MCF 10A (cell line): ENCODE data around the gene PLA2G1B. TPM values are rescaled to one million over a fixed set of nuclear protein-coding genes. Genes with fewer than 3 reads are reported as not detected.

Experiments
- BruUV-seq: library from RNA; stranded (reverse); fragments of 400-500 nt; replicated peaks from 2 replicates; lab custom pipeline; 2021; lab: Mats Ljungman, UMichigan
- CTCF ChIA-PET: fragments of 300-600 bp; sonication (Branson Sonifier 250); formaldehyde crosslinking; extraction: SDS; loops from one replicate; lab custom pipeline; 2021; ENCODE audit warnings: antibody characterized with exemption, inconsistent platforms; lab: Yijun Ruan, JAX
- POLR2A ChIA-PET: fragments of 300-600, 350-650 bp; sonication (Branson Sonifier 250); formaldehyde crosslinking; extraction: SDS; loops from one replicate; lab custom pipeline; 2020; ENCODE audit warnings: antibody characterized with exemption, inconsistent platforms; lab: Yijun Ruan, JAX
- DNase-seq: peaks from one replicate; pipeline ENCODE4 v3.0.0-alpha.2; 2018; ENCODE audit not compliant: unreplicated experiment
- H3K27ac Mint-ChIP-seq: one replicate; pipeline ENCODE4 v1.8.0; 2022; ENCODE audit warnings: mild to moderate bottlenecking, low read depth, mixed read lengths; ENCODE audit not compliant: unreplicated experiment
- H3K27me3 Mint-ChIP-seq: one replicate; pipeline ENCODE4 v1.8.0; 2022; ENCODE audit warnings: mixed read lengths; ENCODE audit not compliant: insufficient read depth, unreplicated experiment
- H3K36me3 Mint-ChIP-seq: one replicate; pipeline ENCODE4 v1.8.0; 2022; ENCODE audit warnings: mild to moderate bottlenecking, moderate library complexity, mixed read lengths; ENCODE audit not compliant: insufficient read depth, unreplicated experiment
- H3K4me1 Mint-ChIP-seq: one replicate; pipeline ENCODE4 v1.8.0; 2022; ENCODE audit warnings: mixed read lengths; ENCODE audit not compliant: insufficient read depth, unreplicated experiment
- H3K4me3 Mint-ChIP-seq: one replicate; pipeline ENCODE4 v1.8.0; 2022; ENCODE audit warnings: mild to moderate bottlenecking, moderate library complexity, mixed read lengths; ENCODE audit not compliant: unreplicated experiment
- H3K9me3 Mint-ChIP-seq: one replicate; pipeline ENCODE4 v1.8.0; 2022; ENCODE audit warnings: mixed read lengths; ENCODE audit not compliant: unreplicated experiment
- CTCF ChIP-seq: fragments of 200-600 bp; IDR thresholded peaks from one replicate; pipeline ENCODE4 v1.8.0; 2022; ENCODE audit warnings: antibody characterized with exemption, mild to moderate bottlenecking; ENCODE audit not compliant: unreplicated experiment
- intact Hi-C: fragments of 100-400 bp; cut with micrococcal nuclease; formaldehyde crosslinking; loops from 2 replicates; pipeline ENCODE4 v1.14.1; 2022
- total RNA-seq: library from RNA; stranded (reverse); gene quantifications from 2 replicates; pipeline ENCODE4 v1.2.3, GENCODE V29; 2022

PLA2G1B gene
- total RNA-seq, 1 experiment from 2014 or later = not detected

GRCh38 chr12:120347766-120348165 is 20.2 kb upstream of the PLA2G1B start:
- no peaks in the 10 kb centered on the region for H3K27me3 Mint-ChIP-seq
- H3K9me3 Mint-ChIP-seq = no peaks in the 10 kb centered on the region
- H3K36me3 Mint-ChIP-seq = no peaks in the 10 kb centered on the region
- ChIA-PET POLR2A (interaction anchor here (0.7 kb wide), 1 partner anchor 178 kb away, joined by 3 read pairs; no protein-coding TSS in a partner anchor), CTCF (interaction anchor here (0.6 to 1.0 kb wide), 3 partner anchors 9 to 20 kb away, joined by 3 read pairs; partner anchors contain the start of gene PLA2G1B)
- no peak for DNase-seq
- BruUV-seq = no TSS peak
- TF ChIP-seq CTCF = no peak
- H3K4me1 Mint-ChIP-seq = no peaks in the 10 kb centered on the region
- no peak overlapping the region for H3K4me3 Mint-ChIP-seq
- no peak overlapping the region for H3K27ac Mint-ChIP-seq
- intact Hi-C loops = no loop called here

DNA sequence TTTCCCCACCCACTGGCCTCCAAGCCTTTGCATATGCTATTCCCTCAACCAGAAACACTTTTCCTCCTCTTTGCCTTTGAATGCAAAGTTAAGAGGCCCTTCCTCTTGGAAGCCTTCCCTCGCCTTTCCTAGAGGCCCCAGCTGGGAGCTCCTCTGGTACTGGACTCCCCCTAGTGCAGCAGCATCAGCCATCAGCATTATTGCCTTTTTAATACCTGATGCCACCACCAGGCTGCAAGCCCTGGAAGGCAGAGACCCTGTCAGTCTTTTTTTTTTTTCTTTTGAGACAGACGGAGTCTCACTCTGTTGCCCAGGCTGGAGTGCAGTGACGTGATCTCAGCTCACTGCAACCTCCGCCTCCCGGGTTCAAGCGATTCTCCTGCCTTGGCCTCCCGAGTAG is 19.1 kb upstream of the PLA2G1B start:
- Mint-ChIP-seq H3K4me1 (no peaks in the 10 kb centered on the region), H3K27ac (no peak overlapping the region), H3K9me3 (no peaks in the 10 kb centered on the region), H3K4me3 (no peak overlapping the region), H3K36me3 (no peaks in the 10 kb centered on the region), H3K27me3 (no peaks in the 10 kb centered on the region)
- CTCF ChIA-PET = interaction anchor here (0.6 to 1.0 kb wide), 2 partner anchors 10 to 567 kb away, joined by 3 read pairs; no protein-coding TSS in a partner anchor
- no peak for DNase-seq
- BruUV-seq = no TSS peak
- TF ChIP-seq CTCF = no peak
- intact Hi-C loops = no loop called here
- POLR2A ChIA-PET = no interaction called here

- H3K4me1 Mint-ChIP-seq = no peaks in the 10 kb centered on the region
- H3K36me3 Mint-ChIP-seq = no peaks in the 10 kb centered on the region
- no peaks in the 10 kb centered on the region for H3K27me3 Mint-ChIP-seq
- ChIA-PET CTCF (no interaction called here), POLR2A (no interaction called here)
- H3K4me3 Mint-ChIP-seq = no peak overlapping the region
- no peak overlapping the region for H3K27ac Mint-ChIP-seq
- no TSS peak for BruUV-seq
- no peak for DNase-seq
- TF ChIP-seq CTCF = no peak
- intact Hi-C loops = no loop called here
- H3K9me3 Mint-ChIP-seq = no peaks in the 10 kb centered on the region
Observed at GRCh38 chr12:120346031-120346430, 18.5 kb upstream of the PLA2G1B start.

- Mint-ChIP-seq H3K27me3 (peaks cover under 1% of the 10 kb centered on the region), H3K4me3 (no peak overlapping the region), H3K4me1 (no peaks in the 10 kb centered on the region), H3K36me3 (no peaks in the 10 kb centered on the region), H3K9me3 (no peaks in the 10 kb centered on the region), H3K27ac (no peak overlapping the region)
- ChIA-PET POLR2A (interaction anchor here (1.4 kb wide), 1 partner anchor 21 kb away, joined by 4 read pairs; no protein-coding TSS in a partner anchor), CTCF (no interaction called here)
- no peak for DNase-seq
- no TSS peak for BruUV-seq
- intact Hi-C loops = no loop called here
- no peak for TF ChIP-seq CTCF
Observed at GRCh38 chr12:120343692-120344091, 16.1 kb upstream of the PLA2G1B start.
